Measurements from ENCODE around the gene C5orf47.

GRCh38 chr5:173941102-173941501 is 47.9 kb upstream of the C5orf47 start:
- TF ChIP-seq EP300 (IDR thresholded peaks at IDR 0.05; ENCODE audit: borderline replicate concordance): no peak
- TF ChIP-seq, protein P1, sequence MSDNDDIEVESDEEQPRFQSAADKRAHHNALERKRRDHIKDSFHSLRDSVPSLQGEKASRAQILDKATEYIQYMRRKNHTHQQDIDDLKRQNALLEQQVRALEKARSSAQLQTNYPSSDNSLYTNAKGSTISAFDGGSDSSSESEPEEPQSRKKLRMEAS (IDR thresholded peaks at IDR 0.05): no peak
- no peak for TF ChIP-seq CEBPB (IDR thresholded peaks at IDR 0.05)

Data from Ishikawa (cell line).